ENCODE results near the gene ALOX12. TPM values are rescaled to one million over a fixed set of nuclear protein-coding genes. Genes with fewer than 3 reads are reported as not detected.

ALOX12 gene
- total RNA-seq, 3 donors from 2014 or later, result not detected

DNA sequence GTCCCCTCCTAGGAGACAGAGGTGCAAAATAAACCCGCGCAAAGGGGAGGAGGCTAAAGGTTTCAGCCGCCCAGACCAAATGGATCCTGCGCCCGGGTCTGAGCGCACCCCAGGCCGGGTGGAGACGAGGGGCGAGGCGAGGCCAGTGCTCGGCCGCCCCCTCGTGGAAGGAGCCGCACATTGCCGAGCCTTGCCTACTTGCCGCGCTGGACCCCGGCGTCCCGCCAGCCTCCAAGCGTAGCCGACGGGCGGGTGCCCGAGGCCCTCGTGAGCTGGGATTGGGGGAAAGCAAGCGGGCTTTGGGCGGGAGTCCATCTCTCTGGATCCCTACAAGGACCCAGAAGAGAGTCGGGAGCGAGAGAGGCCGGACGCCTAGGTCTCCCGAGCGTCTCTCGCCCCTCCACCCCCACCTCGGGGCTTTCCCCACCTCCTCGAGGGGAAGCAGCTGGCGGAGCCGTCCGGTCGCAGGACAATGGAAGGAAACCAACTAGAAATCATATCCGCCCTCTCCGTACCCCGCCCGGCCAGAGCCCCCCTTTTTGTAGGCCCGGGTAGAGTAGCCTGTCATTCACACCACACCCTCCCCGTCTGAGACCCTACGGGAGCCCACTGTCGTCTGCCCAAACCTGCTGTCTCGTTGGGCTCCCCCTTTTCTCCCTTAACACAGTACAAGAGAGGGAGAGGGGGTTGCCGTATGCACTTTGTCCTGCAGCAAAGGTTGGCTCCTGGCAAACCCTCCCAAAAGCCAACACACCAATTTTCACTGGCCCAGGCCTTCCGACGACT is 26.3 kb downstream of the ALOX12 start:
- Histone ChIP-seq H3K4me3 (peak overlapping the region; percentile 28 to 63 (median 40)), H3K27ac (peak overlapping the region; percentile 75 to 91), H3K4me1 (peaks cover 6 to 7% of the 10 kb centered on the region in 2 donors), H3K36me3 (no peaks in the 10 kb centered on the region), H3K27me3 (no peaks in the 10 kb centered on the region), H3K9me3 (no peaks in the 10 kb centered on the region)
- TF ChIP-seq POLR2A (IDR thresholded peaks at IDR 0.05) (no peak), POLR2AphosphoS5 (IDR thresholded peaks at IDR 0.05) (peak; percentile 25 to 37 (median 34))
- TF ChIP-seq, protein P1, sequence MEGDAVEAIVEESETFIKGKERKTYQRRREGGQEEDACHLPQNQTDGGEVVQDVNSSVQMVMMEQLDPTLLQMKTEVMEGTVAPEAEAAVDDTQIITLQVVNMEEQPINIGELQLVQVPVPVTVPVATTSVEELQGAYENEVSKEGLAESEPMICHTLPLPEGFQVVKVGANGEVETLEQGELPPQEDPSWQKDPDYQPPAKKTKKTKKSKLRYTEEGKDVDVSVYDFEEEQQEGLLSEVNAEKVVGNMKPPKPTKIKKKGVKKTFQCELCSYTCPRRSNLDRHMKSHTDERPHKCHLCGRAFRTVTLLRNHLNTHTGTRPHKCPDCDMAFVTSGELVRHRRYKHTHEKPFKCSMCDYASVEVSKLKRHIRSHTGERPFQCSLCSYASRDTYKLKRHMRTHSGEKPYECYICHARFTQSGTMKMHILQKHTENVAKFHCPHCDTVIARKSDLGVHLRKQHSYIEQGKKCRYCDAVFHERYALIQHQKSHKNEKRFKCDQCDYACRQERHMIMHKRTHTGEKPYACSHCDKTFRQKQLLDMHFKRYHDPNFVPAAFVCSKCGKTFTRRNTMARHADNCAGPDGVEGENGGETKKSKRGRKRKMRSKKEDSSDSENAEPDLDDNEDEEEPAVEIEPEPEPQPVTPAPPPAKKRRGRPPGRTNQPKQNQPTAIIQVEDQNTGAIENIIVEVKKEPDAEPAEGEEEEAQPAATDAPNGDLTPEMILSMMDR (IDR thresholded peaks at IDR 0.05), result peak; percentile 84 to 89 (median 89)
- DNase-seq (ENCODE audit: low spot score in 2 of 2), result peak; percentile 57 to 78
- intact Hi-C loops (cut with DNase I; ENCODE audit: low total_unique reads), result no loop called here

DNA sequence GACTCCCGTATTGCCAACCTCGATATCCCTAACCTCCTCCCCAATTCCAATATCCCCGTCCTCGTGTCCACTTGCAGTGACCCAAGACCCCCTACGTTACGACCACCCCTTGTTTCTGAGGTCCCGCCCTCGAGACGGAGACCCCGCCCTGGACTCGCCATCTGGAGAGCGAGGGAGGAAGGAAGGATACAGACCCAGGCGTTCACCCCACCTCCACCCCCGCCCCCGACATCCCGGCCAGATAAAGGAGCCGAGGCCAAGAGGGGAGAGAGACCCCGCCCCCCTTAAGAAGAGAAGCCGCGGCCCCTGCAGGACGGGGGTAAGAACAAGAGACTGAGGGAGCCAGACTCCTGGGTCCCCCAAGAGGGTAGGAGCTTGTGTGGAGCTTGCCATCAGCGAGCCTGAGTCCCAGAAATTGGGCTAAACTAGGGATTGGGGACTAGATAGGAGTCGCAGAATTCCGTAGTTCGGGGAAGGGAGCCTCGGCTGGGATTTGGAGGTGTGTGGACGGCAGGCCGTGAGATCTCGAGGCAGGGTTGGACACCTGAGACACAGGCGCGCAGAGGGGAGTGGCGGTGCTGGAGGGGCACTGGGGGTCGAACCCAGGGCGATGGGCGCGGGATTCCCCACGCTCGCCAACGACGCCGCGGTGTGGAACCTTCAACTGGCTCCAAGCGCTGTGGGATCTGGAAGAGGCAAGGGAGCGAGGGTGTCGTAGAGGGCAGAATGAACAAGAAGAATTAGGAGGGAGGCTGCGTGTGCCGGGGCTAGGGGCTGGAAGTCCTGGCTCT is 27.1 kb downstream of the ALOX12 start, which contains the start of gene BCL6B:
BCL6B (plus strand) TSS at position 270 of the 791 bp plus-strand sequence. CDS start 622 bp downstream, outside the sequence.
- H3K9me3 ChIP-seq, result no peaks in the 10 kb centered on the region
- no peaks in the 10 kb centered on the region for H3K36me3 ChIP-seq
- no peak for DNase-seq (ENCODE audit: low spot score in 2 of 2)
- intact Hi-C loops (cut with DNase I; ENCODE audit: low total_unique reads), result no loop called here
- no peak for TF ChIP-seq POLR2A (IDR thresholded peaks at IDR 0.05)
- no peak for TF ChIP-seq POLR2AphosphoS5 (IDR thresholded peaks at IDR 0.05)
- TF ChIP-seq, protein P1 (IDR thresholded peaks at IDR 0.05), result no peak
- peak within 1 kb of the TSS; percentile 28 to 63 (median 40) for H3K4me3 ChIP-seq
- no peaks in the 10 kb centered on the region for H3K27me3 ChIP-seq
- H3K4me1 ChIP-seq, result peaks cover 0 to under 1% of the 10 kb centered on the region in 2 donors
- peak within 1 kb of the TSS; percentile 75 to 91 for H3K27ac ChIP-seq

DNA sequence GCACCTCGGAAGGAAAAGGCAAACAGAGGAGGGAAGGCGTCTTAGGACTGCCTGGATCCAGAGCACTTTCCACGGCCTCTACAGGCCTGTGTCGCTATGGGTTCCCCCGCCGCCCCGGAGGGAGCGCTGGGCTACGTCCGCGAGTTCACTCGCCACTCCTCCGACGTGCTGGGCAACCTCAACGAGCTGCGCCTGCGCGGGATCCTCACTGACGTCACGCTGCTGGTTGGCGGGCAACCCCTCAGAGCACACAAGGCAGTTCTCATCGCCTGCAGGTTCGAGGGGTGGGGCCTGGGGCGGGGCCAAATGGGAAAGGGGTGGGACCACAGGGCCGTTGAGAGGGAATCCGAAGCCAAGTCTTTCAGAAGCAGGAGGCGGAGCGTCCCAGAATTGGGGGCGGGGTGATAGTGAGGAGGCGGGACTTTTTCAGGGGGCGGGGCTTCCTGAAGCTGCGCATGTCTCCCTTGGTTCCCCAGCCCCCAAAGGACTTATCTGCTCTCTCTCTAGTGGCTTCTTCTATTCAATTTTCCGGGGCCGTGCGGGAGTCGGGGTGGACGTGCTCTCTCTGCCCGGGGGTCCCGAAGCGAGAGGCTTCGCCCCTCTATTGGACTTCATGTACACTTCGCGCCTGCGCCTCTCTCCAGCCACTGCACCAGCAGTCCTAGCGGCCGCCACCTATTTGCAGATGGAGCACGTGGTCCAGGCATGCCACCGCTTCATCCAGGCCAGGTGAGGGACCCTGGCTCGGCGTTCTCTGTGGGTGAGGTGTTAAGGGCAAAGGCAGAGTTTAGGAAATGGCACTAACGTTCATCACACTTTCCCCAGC is 27.9 kb downstream of the ALOX12 start:
- intact Hi-C loops (cut with DNase I; ENCODE audit: low total_unique reads), result no loop called here
- no peaks in the 10 kb centered on the region for H3K9me3 ChIP-seq
- H3K4me3 ChIP-seq, result peak overlapping the region; percentile 28 to 63 (median 40)
- DNase-seq (ENCODE audit: low spot score in 2 of 2), result peak; percentile 86 to 91
- TF ChIP-seq POLR2AphosphoS5 (IDR thresholded peaks at IDR 0.05), result peak in 1 of 3 donors; percentile 66
- no peak for TF ChIP-seq POLR2A (IDR thresholded peaks at IDR 0.05)
- H3K27ac ChIP-seq, result peak overlapping the region; percentile 75 to 91
- H3K27me3 ChIP-seq, result no peaks in the 10 kb centered on the region
- no peaks in the 10 kb centered on the region for H3K4me1 ChIP-seq
- no peaks in the 10 kb centered on the region for H3K36me3 ChIP-seq

DNA sequence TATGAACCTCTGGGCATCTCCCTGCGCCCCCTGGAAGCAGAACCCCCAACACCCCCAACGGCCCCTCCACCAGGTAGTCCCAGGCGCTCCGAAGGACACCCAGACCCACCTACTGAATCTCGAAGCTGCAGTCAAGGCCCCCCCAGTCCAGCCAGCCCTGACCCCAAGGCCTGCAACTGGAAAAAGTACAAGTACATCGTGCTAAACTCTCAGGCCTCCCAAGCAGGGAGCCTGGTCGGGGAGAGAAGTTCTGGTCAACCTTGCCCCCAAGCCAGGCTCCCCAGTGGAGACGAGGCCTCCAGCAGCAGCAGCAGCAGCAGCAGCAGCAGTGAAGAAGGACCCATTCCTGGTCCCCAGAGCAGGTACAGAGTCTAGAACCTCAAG is 28.5 kb downstream of the ALOX12 start:
- Histone ChIP-seq H3K9me3 (no peaks in the 10 kb centered on the region), H3K27ac (peak overlapping the region; percentile 75 to 91), H3K4me3 (peak overlapping the region in 1 of 3 donors; percentile 63), H3K36me3 (no peaks in the 10 kb centered on the region), H3K4me1 (no peaks in the 10 kb centered on the region), H3K27me3 (no peaks in the 10 kb centered on the region)
- DNase-seq (ENCODE audit: low spot score in 2 of 2), result no peak
- intact Hi-C loops (cut with DNase I; ENCODE audit: low total_unique reads), result no loop called here
- TF ChIP-seq, protein P1 (IDR thresholded peaks at IDR 0.05), result no peak
- no peak for TF ChIP-seq POLR2AphosphoS5 (IDR thresholded peaks at IDR 0.05)
- TF ChIP-seq POLR2A (IDR thresholded peaks at IDR 0.05), result no peak

DNA sequence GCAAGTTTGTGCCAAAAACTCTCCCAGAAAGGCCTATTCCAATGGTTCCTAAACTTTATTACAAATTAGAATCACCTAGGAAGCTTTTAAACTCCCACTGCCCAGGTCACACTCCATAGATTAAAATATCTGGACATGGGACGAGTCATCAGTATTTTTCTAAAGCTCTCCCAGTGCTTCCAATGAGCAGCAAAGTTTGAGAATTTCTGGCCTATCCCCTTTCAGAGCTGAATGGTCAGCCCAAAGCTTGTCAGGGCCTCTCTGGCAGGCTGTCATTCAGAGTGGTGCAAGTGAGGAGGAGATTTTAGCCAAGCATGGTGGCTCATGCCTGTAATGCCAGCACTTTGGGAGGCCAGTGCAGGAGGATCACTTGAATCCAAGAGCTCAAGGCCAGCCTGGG is 29.4 kb downstream of the ALOX12 start:
- Histone ChIP-seq H3K27ac (no peak overlapping the region), H3K27me3 (no peaks in the 10 kb centered on the region), H3K4me1 (no peaks in the 10 kb centered on the region), H3K36me3 (no peaks in the 10 kb centered on the region), H3K9me3 (no peaks in the 10 kb centered on the region), H3K4me3 (no peak overlapping the region)
- intact Hi-C loops (cut with DNase I; ENCODE audit: low total_unique reads), result no loop called here
- no peak for DNase-seq (ENCODE audit: low spot score in 2 of 2)
- TF ChIP-seq, protein P1 (IDR thresholded peaks at IDR 0.05), result no peak
- TF ChIP-seq POLR2AphosphoS5 (IDR thresholded peaks at IDR 0.05) (no peak), POLR2A (IDR thresholded peaks at IDR 0.05) (no peak)
